Measurements from ENCODE around the gene AKAP13.

DNA sequence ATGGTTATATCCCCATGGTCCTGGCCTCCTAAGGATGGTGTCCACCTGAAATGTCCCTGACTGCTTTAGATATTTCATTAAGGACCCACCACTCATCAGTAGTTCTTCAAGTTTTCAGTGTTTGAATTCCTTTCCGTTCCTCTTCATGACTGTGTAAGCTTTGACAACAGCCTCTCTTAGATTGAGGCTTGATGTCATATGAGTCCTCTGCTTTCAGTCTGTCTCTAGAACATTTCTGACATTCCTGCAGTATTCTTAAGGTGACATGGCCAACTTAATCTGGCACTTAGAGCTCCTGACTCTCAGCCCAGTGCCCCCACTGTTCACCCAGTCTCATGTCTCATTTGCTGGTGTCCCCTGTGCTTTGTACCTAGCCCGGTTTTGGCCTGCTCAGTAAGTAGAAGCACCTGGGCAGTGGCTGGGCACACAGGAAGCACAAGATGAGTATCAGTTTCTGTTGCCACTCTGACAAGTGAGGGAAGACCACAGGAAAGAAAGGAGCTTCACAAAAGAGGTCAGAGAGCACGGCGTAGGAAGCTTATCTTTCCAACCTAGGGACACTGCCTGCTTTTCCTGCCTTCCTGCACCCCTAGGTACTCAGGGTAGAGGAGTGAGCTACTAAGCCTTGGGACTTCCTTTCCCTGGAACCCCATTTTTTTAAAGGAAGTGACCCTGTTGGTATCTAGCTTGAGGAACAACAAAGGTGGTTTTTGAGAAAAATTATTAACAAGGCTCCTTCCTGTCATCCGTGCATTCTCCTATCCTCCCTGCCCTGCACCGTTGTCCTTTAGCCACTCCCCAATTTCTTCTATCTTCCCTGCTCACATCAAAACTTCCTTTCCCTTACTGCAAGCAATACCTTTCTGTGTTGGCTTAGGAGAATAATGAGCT is 311.2 kb downstream of the AKAP13 start:
- TF ChIP-seq POLR2AphosphoS5 (IDR thresholded peaks at IDR 0.05; ENCODE audit: low read depth, low read length) (0 out of 2 replicates have a peak, but pooled peaks have one; percentile 20), TAF1 (IDR thresholded peaks at IDR 0.05; ENCODE audit: low read depth, low read length) (no peak), POLR2A (IDR thresholded peaks at IDR 0.05; ENCODE audit: low read depth, low read length) (peak; percentile 43; the same call in 1 of the 2 replicates), SPI1 (IDR thresholded peaks at IDR 0.05; ENCODE audit: low read depth, low read length) (0 out of 2 replicates have a peak, but pooled peaks have one; percentile 2), PAX5 (IDR thresholded peaks at IDR 0.05; ENCODE audit: insufficient read depth, low read length, severe bottlenecking) (no peak), POU2F2 (IDR thresholded peaks at IDR 0.05; ENCODE audit: low read depth, low read length) (no peak)

All from GM12891 (cell line).